Aorta (tissue), 5 donors: ENCODE results near the gene RUNX2. TPM values are rescaled to one million over a fixed set of nuclear protein-coding genes. Genes with fewer than 3 reads are reported as not detected.

Experiments
- ATAC-seq: fragments of 200-7000 bp; cut with Tn5 transposase; one replicate; pipeline ENCODE4 v1.9.1; 2022; ENCODE audit warnings: moderate library complexity; ENCODE audit not compliant: low FRiP score
- DNase-seq, 2 donors: peaks; one replicate each; pipeline ENCODE4 v3.0.0-alpha.2; 2020
- H3K27ac ChIP-seq, 2 donors: one replicate each; pipeline ENCODE4 v1.5.1; 2013; ENCODE audit warnings: low read length in 2 of 2, mild to moderate bottlenecking in 2 of 2, moderate library complexity in 2 of 2, control low read depth in 1 of 2, inconsistent platforms in 1 of 2, low read depth in 1 of 2
- H3K27me3 ChIP-seq, 2 donors: one replicate each; pipeline ENCODE4 v1.6.1; 2013; ENCODE audit warnings: control low read depth in 1 of 2, low read length in 1 of 2, mild to moderate bottlenecking in 1 of 2, moderate library complexity in 1 of 2; ENCODE audit not compliant: insufficient read depth in 2 of 2, control insufficient read depth in 1 of 2
- H3K36me3 ChIP-seq, 2 donors: one replicate each; pipeline ENCODE4 v1.6.1; 2013; ENCODE audit warnings: control low read depth in 1 of 2, low read length in 1 of 2, mild to moderate bottlenecking in 1 of 2; ENCODE audit not compliant: insufficient read depth in 2 of 2, control insufficient read depth in 1 of 2
- H3K4me1 ChIP-seq, 2 donors: one replicate each; pipeline ENCODE4 v1.6.1; 2013; ENCODE audit warnings: low read length in 2 of 2, control low read depth in 1 of 2, mild to moderate bottlenecking in 1 of 2, moderate library complexity in 1 of 2; ENCODE audit not compliant: insufficient read depth in 2 of 2, control insufficient read depth in 1 of 2
- H3K4me3 ChIP-seq, 2 donors: one replicate each; pipeline ENCODE4 v1.5.1; 2013; ENCODE audit warnings: low read length in 2 of 2, control low read depth in 1 of 2, mild to moderate bottlenecking in 1 of 2
- H3K9me3 ChIP-seq: one replicate; pipeline ENCODE4 v1.6.1; 2013; ENCODE audit warnings: mild to moderate bottlenecking, low read length; ENCODE audit not compliant: control insufficient read depth
- WGBS, 2 donors: extraction: QIAGEN DNeasy Blood & Tissue Kit; methylation state at CpG; one replicate each; pipeline ENCODE4 v1.1.7; 2013; 5-methylcytosine and 5-hydroxymethylcytosine counted together
- intact Hi-C, 2 donors: fragments of 100-400 bp; cut with DNase I; formaldehyde crosslinking; loops; one replicate each; pipeline versions ENCODE4 v1.14.2 to v1.15.0; 2022
- polyA plus RNA-seq, 2 donors: library from polyadenylated mRNA; stranded (reverse); fragments of 200-250 nt; gene quantifications; one replicate each; pipeline ENCODE4 v1.2.3, GENCODE V29; 2013
- total RNA-seq, 2 donors: library from RNA; stranded (reverse); fragmentation: NEBNext Ultra II Directional; extraction: Animal tissue kit (Norgen Biotek cat#: 25700); gene quantifications; one replicate each; pipeline ENCODE4 v1.2.1, GENCODE V29; 2021
- donor health status: healthy with polysubstance abuse.
- donor health status: Bipolar disorder and iron deficiency.
- donor health status: DM: no; HTN: no; CAD: no.
- donor health status: DM: no; HTN: no; CAD: no.
- donor health status: DM: yes; HTN: yes; CAD: no.

RUNX2 gene
- total and polyA plus RNA-seq, 4 donors, result 1.0 to 5.4 (median 1.9) TPM

DNA sequence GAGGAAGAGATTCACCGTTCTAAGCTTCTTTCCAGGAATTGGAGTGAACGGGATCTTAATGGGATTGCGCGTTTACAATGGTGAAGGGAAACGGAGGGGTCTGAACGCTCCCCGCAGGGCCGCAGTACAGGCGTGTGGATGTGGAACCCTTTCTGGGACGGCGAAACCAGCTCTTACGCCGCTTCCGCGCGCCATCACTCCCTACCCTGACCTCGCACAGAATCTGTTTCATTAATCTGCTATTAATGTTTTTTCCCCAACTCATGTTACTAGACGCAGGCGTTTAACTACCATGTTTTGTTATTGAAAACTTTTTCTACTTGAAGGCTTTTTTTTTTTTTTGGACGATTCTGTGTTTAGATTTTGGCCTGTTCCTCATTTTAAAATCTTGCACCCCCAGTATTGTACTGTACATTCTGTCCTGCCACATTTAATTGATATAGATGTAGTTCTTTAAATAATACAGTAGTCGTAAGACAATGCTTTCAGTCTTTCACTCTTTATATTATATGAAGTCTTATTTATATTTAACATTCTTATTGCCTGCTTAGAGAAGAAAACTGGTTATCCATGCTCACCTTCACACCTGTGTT is 50.3 kb downstream of the RUNX2 start:
- Histone ChIP-seq H3K27ac (peak overlapping the region; percentile 52 to 81), H3K36me3 (no peaks in the 10 kb centered on the region), H3K27me3 (no peaks in the 10 kb centered on the region), H3K9me3 (no peaks in the 10 kb centered on the region), H3K4me1 (no peaks in the 10 kb centered on the region), H3K4me3 (peak overlapping the region; percentile 27 to 94)
- WGBS, 2 donors, result 1 to 2% methylated on average over 21 of the region's 21 CpGs
- ATAC-seq (peak; percentile 70), DNase-seq (peak; percentile 44 to 80)
- intact Hi-C loops, result no loop called here

DNA sequence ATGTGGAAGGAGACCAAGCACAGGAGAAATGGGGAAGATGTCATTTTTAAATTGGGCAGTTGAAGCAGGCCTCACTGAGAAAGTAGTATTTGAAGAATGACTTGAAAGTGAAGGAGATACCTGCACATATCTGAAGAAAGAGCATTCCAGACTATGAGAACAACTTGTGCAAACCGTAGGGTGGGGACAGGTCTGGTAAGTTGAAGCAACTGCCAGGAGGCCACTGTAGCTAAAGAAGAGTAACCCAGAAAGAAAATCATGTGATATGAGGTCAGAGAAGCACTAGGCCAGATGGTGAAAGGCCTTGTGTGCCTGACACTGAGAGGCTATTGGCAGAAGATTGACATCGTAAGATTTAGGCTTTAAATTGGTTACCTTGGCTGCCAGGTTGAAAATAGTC is 54.3 kb downstream of the RUNX2 start:
- H3K4me1 ChIP-seq, result no peaks in the 10 kb centered on the region
- H3K27ac ChIP-seq, result no peak overlapping the region
- 92 to 93% methylated on average over 2 of the region's 2 CpGs for WGBS, 2 donors
- no peaks in the 10 kb centered on the region for H3K36me3 ChIP-seq
- ATAC-seq (no peak), DNase-seq (no peak)
- no peak overlapping the region for H3K4me3 ChIP-seq
- intact Hi-C loops, result no loop called here
- H3K9me3 ChIP-seq, result no peaks in the 10 kb centered on the region
- no peaks in the 10 kb centered on the region for H3K27me3 ChIP-seq

DNA sequence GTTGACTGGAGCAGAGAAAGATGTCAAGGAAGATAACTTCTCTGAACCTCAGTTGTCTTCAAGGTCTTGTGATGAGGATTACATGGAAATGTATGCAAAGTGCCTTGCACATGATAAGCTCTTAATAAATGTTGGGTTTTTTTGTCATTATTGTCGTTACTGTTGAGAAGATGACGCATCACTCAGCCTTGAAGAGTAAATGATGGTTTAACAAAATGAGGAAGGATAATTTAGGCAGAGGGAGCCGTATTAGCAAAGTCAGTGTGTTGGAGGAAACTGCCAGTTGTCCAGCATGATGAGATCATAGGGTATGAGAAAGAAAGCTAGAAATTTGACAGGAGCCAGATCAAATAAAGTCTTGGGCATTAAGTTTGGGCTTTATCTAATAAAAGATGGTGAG is 58.4 kb downstream of the RUNX2 start:
- no peaks in the 10 kb centered on the region for H3K4me1 ChIP-seq
- no peaks in the 10 kb centered on the region for H3K27me3 ChIP-seq
- intact Hi-C loops, result no loop called here
- no peak for DNase-seq
- H3K36me3 ChIP-seq, result no peaks in the 10 kb centered on the region
- no peak overlapping the region for H3K27ac ChIP-seq
- no peak for ATAC-seq
- no peaks in the 10 kb centered on the region for H3K9me3 ChIP-seq
- H3K4me3 ChIP-seq, result no peak overlapping the region
- WGBS, 2 donors, result 63 to 69% methylated on average over 3 of the region's 3 CpGs

DNA sequence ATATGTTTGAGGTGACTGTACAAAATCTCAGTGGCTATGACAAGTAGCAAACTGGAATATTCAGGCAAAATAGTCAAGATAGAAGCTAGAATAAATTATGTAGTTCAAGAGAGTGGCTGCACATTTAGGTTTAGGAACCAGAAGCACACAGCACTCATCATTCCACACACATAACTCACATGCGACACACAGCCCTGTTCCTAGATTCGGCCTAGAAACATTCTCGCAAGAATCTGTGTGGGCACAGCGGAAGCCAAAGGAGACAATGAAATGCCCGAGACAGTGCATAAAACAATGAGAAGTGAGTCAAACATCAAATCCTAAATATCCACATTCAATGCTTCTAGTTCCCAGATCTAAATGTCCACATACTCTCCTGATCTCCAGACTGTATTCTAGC is 59.1 kb downstream of the RUNX2 start:
- H3K27me3 ChIP-seq, result no peaks in the 10 kb centered on the region
- H3K9me3 ChIP-seq, result no peaks in the 10 kb centered on the region
- no peak for ATAC-seq
- H3K27ac ChIP-seq, result no peak overlapping the region
- H3K4me1 ChIP-seq, result no peaks in the 10 kb centered on the region
- no peak overlapping the region for H3K4me3 ChIP-seq
- 70 to 79% methylated on average over 5 of the region's 5 CpGs for WGBS, 2 donors
- no peak for DNase-seq
- no peaks in the 10 kb centered on the region for H3K36me3 ChIP-seq
- intact Hi-C loops, result no loop called here

DNA sequence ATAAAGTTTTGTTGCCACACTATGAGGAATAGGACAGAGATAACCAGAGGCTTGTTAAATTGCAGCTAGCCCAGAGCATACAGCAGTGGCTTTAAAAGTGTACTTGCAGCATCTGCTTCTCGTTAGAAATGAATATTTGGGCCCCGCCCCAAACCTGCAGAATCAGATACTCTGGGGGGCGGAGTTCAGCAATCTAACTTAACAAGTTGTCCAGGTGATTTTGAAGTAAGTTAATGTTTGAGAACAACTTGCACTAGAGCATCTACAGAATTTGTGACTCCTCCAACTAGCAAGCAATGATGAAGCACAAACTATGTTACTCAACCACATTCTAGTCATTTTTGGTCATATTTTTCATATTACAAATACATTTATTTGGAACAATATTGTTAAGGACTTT is 60.2 kb downstream of the RUNX2 start:
- Histone ChIP-seq H3K9me3 (no peaks in the 10 kb centered on the region), H3K27ac (no peak overlapping the region), H3K4me1 (no peaks in the 10 kb centered on the region), H3K4me3 (no peak overlapping the region), H3K36me3 (no peaks in the 10 kb centered on the region), H3K27me3 (no peaks in the 10 kb centered on the region)
- WGBS, 2 donors, result 74 to 75% methylated on average over 3 of the region's 3 CpGs
- intact Hi-C loops, result no loop called here
- no peak for DNase-seq
- no peak for ATAC-seq

DNA sequence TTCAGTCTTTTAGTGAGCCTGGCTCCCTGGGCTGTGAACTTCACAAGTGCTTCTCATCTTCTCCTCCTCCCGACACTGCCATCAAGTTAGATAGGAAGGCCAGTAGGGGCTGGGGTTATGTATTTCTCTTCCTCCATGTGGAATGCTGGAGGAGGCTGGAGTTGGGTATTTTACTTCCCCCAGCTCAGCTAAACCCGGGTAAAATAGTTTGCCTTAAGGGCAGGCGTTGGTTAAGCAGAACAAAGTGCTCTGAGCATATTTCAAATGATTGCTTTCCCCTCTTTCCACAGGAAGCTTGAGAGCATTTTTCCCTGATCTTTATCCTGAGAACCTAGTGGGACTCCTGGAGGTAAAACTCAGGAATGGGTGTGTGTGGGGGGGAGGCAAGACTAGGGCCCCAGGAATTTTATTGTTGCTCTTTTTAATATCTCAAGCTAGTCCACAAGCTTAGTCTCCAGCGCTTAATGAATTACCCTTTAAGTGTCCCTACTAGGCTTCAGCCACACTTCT is 66.5 kb downstream of the RUNX2 start:
- Histone ChIP-seq H3K4me1 (no peaks in the 10 kb centered on the region), H3K27ac (no peak overlapping the region), H3K36me3 (no peaks in the 10 kb centered on the region), H3K27me3 (no peaks in the 10 kb centered on the region), H3K9me3 (no peaks in the 10 kb centered on the region), H3K4me3 (no peak overlapping the region)
- ATAC-seq, result no peak
- intact Hi-C loops, result no loop called here
- no peak for DNase-seq
- WGBS, 2 donors, result 72% methylated on average over 4 of the region's 4 CpGs

DNA sequence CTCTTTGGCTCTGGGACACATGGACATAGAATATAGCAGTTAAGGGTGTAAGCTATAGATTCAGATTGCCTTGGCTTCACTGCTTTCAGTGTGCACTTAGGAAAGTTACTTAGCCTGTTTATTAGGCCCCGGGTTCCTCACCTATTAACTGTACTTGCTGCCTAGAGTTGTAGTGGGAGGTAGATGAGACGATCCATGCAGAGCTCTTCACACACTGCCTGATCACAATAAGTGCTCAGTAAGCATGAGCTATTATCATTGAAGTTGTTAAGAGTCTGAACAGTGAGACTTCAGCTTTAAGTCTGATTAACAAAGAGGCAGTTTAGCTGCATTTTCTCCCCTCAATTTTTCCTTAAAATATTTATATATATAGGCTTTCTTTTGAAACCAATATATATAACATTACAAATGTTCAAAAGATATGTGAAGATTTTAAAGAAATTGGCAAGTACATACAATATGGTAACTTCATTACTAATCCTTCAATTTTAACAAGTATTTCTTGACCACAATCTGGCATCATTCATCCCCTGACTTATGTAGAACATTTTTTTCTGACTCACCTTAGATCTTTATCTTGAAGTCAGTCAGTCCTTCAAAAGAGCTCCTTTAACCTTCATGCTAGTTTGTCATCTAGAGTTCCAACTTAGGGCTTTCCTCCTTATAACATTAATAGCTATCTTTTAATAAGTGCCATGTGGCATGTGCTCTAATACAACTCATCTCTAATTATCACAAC is 70.1 kb downstream of the RUNX2 start:
- ATAC-seq (no peak), DNase-seq (no peak)
- intact Hi-C loops, result no loop called here
- Histone ChIP-seq H3K27ac (no peak overlapping the region), H3K4me3 (no peak overlapping the region), H3K36me3 (no peaks in the 10 kb centered on the region), H3K4me1 (no peaks in the 10 kb centered on the region), H3K9me3 (peaks cover 3% of the 10 kb centered on the region), H3K27me3 (no peaks in the 10 kb centered on the region)
- 76 to 85% methylated on average over 2 of the region's 2 CpGs for WGBS, 2 donors

DNA sequence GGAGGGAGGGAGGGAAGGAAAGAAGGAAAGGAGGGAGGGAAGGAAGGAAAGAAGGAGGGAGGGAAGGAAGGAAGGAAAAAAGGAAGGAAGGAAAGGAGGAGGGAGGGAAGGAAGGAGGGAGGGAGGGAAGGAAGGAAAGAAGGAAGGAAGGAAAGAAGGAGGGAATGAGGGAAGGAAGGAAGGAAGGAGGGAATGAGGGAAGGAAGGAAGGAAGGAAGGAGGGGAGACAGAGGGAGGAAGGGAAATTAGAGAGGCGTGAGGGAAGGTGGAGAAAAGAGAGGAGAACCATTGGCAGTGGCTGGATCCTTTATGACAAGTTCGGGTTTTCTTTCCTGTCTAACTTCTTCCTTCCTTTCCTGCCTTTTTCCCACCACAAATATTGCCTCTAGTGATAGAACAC is 71.9 kb downstream of the RUNX2 start:
- no peaks in the 10 kb centered on the region for H3K27me3 ChIP-seq
- DNase-seq (no peak), ATAC-seq (no peak)
- WGBS, 2 donors, result 83 to 88% methylated on average over 2 of the region's 2 CpGs
- H3K36me3 ChIP-seq, result no peaks in the 10 kb centered on the region
- H3K27ac ChIP-seq, result no peak overlapping the region
- intact Hi-C loops, result no loop called here
- H3K4me1 ChIP-seq, result no peaks in the 10 kb centered on the region
- no peak overlapping the region for H3K4me3 ChIP-seq
- peaks cover 3% of the 10 kb centered on the region for H3K9me3 ChIP-seq

DNA sequence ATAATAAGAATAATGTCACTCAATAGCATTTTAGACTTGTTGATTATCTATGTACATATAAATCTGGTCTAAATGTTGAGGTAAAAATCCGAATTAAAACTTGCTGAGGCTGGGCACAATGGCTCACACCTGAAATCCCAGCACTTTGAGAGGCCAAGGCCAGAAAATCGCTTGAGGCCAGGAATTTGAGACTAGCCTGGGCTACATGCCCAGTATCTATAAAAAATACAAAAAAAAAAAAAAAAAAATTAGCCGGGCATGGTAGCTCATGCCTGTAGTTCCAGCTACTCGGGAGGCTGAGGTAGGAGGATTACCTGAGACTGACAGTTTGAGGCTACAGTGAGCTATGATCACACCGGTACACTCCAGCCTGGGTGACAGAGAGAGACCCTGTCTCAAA is 83.8 kb downstream of the RUNX2 start:
- H3K9me3 ChIP-seq, result peaks cover 2% of the 10 kb centered on the region
- H3K27ac ChIP-seq, result no peak overlapping the region
- H3K4me3 ChIP-seq, result no peak overlapping the region
- intact Hi-C loops, result no loop called here
- WGBS, 2 donors, result 64 to 68% methylated on average over 5 of the region's 5 CpGs
- H3K4me1 ChIP-seq, result no peaks in the 10 kb centered on the region
- ATAC-seq, result no peak
- no peaks in the 10 kb centered on the region for H3K27me3 ChIP-seq
- no peak for DNase-seq
- H3K36me3 ChIP-seq, result no peaks in the 10 kb centered on the region
